ENCODE data around the gene CDC23.
"Not testable (repeated sequence)": the region's sequence is repeated elsewhere in the genome, so short reads cannot be mapped to it uniquely, and the experiment has no call there.

Gene CDC23

DNA sequence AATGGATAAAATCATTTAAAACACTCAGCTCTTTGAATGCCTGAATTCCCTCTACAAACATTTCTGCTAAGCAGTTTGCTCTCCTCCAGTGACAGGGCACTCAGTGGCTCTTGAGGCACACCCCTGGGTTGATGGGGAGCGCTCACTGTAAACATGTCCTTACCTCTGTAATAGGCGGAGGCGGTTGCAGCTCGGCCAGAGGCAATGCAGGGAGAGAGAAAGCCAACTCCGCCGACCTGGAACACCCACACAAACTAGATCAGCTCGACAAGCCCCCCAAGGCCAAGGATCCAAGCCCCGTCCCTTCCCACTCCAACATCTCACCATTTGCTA, 329 bp downstream of the CDC23 start:
- no peak for DNase-seq (ENCODE audit: low read depth in 1 of 2, low spot score in 1 of 2)

DNA sequence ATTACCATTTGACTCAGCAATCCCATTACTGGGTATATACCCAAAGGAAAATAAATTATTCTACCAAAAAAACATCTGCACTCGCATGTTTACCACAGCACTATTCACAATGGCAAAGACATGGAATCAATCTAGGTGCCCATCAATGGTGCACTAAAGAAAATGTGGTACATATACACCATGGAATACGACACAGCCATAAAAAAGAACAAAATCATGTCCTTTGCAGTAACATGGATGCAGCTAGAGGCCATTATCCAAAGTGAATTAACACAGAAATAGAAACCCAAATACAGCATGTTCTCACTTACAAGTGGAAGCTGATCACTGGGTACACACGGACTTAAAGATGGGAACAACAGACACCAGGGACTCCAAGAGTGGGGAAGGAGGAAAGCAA, 2.1 kb downstream of the CDC23 start:
- DNase-seq (ENCODE audit: low read depth in 1 of 2, low spot score in 1 of 2): no peak

DNA sequence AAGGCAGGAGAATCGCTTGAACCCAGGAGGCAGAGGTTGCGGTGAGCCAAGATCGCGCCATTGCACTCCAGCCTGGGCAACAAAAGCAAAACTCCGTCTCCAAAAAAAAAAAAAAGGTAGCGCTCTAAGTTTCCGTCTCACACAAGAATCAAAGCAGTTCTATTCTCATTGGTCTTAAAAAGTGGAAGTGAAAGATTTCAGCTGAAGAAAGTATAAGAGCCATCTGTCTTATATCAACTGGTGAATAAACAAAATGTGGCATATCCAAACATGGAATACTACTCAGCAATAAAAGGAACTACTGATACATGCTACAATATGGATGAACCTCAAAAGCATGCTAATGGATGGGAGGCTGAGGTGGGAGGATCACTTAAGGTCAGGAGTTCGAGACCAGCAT, 19.3 kb downstream of the CDC23 start:
- not testable (repeated sequence) for DNase-seq (ENCODE audit: low read depth in 1 of 2, low spot score in 1 of 2)

DNA sequence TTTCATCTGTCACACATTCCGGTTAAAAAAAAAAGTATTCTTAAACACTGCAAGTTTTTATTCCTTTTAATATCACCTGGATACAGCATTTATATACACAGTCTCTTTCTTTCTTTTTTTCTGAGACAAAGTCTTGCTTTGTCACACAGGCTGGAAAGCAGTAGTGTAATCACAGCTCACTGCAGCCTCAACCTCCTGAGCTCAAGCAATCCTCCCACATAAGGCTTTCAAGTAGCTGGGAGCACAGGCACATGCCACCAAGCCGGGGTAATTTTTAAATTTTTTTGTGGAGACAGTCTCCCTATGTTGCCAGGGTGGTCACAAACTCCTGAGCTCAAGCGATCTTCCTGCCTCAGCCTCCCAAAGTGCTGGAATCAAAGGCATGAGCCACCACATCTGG, 20.3 kb downstream of the CDC23 start:
- no peak for DNase-seq (ENCODE audit: low read depth in 1 of 2, low spot score in 1 of 2)

DNA sequence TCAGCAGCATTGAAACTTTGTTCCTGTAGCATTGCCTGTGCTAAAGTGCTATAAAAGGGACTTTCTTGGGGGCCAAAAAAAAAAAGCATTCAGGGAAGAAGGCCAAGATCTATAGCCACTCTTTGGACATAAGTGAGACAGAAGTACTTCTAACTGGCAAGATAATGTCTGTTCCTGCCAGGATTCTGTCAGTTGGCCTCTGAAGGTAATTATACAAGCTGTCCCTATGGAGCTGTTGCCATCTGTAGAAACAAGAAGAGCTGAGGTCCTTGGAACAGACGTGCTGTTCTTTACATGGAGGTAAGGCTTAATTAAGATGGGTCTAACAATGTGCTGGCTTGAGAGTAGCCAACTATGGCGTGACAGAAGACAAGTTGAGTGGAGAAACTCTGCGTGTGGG, 24.5 kb downstream of the CDC23 start:
- DNase-seq (ENCODE audit: low read depth in 1 of 2, low spot score in 1 of 2): no peak

DNA sequence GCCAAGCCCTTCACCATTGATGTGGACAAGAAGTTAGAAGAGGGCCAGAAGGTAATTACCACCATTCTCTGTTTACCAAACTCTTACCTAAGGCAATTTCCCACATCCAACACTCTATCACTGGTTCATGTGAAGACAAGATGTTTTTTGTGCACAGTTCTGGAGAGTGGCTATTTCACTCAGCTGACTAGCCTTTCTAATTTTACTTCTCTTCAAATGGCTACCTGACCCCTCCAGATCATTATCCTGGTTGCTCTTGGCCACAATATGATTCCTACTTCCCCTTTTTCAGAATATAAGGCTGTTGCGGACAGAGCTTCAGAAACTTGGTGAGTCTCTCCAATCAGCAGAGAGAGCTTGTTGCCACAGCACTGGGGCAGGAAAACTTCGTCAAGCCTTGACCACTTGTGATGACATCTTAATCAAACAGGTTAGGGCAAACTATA, 27.1 kb downstream of the CDC23 start:
- DNase-seq (ENCODE audit: low read depth in 1 of 2, low spot score in 1 of 2): no peak

DNA sequence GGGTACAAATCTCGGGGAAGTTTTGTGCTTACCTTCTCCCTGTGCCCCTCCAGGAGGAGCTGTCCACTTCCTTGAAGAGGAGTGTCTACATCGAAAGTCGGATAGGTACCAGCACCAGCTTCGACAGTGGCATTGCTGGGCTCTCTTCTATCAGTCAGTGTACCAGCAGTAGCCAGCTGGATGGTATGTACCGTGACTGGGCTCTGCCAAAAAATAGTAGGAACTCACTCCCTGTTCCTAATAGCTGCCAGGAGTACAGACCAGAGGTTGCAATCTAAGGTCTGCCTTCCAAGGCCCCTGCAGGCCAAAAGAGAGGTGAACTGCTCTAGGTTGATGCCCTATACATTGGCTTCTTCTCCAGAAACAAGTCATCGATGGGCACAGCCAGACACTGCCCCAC, 30.3 kb downstream of the CDC23 start:
- no peak for DNase-seq (ENCODE audit: low read depth in 1 of 2, low spot score in 1 of 2)

DNA sequence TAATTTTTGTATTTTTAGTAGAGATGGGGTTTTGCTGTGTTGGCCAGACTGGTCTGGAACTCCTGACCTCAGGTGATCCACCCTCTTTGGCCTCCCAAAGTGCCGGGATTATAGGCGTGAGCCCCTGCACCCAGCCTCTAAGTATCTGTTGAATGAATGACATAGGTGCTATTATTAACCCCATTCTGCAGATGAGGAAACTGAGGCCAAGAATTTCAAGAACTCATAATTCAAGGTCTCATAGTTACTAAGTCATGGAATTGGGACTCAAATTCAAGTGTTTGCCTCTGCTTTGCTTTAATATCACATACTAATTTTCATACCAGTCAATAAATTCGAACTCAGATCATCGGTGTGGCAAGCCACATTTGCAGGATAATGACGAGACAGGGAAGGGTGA, 32.3 kb downstream of the CDC23 start:
- DNase-seq (ENCODE audit: low read depth in 1 of 2, low spot score in 1 of 2): no peak

DNA sequence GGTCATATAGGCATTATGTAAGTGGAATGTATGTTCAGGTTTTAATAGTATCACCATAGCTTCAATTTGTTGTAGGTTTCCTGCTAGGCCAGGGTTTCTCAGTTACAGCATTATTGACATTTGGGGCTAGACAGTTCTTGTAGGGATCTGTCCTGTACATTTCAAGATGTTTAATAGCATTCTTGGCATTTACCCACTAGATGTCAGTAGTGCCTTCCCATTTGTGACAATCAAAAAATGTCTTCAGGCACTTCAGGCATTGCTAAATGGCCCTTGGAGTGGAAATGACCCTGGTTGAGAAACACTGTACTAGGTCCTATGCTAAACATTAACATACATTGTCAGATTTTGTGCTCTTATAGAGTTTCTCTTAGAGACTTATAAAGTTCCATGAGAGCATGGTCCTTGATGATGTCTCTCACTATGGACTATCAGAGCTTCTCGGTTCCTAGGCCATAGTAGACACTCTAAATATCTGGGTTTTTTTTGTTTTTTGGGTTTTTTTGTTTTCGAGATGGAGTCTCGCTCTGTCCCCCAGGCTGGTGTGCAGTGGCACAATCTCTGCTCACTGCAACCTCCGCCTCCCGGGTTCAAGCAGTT, 32.8 kb downstream of the CDC23 start:
- no peak for DNase-seq (ENCODE audit: low read depth in 1 of 2, low spot score in 1 of 2)

DNA sequence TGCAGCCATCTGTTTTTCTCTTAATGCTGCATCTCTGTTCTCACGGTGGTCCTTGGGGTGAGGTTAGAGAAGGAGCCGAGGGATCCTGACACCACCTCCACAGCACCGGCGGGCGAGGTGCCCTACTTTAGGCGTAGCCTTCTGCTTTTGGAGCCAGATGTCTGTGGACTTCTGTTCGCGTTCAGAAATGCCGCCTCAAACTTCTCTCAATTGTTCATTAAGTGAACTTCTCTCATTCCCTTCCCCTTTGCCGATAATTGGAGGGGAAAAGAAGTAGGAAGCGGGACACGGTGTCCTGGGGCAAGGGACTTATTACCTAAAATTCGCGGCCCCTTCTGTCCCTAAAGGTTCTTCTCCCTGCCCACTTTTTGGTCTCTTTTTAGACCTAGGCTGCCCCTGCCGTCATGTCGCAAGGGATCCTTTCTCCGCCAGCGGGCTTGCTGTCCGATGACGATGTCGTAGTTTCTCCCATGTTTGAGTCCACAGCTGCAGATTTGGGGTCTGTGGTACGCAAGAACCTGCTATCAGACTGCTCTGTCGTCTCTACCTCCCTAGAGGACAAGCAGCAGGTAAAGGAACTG, 33.8 kb downstream of the CDC23 start:
- no peak for DNase-seq (ENCODE audit: low read depth in 1 of 2, low spot score in 1 of 2)

DNA sequence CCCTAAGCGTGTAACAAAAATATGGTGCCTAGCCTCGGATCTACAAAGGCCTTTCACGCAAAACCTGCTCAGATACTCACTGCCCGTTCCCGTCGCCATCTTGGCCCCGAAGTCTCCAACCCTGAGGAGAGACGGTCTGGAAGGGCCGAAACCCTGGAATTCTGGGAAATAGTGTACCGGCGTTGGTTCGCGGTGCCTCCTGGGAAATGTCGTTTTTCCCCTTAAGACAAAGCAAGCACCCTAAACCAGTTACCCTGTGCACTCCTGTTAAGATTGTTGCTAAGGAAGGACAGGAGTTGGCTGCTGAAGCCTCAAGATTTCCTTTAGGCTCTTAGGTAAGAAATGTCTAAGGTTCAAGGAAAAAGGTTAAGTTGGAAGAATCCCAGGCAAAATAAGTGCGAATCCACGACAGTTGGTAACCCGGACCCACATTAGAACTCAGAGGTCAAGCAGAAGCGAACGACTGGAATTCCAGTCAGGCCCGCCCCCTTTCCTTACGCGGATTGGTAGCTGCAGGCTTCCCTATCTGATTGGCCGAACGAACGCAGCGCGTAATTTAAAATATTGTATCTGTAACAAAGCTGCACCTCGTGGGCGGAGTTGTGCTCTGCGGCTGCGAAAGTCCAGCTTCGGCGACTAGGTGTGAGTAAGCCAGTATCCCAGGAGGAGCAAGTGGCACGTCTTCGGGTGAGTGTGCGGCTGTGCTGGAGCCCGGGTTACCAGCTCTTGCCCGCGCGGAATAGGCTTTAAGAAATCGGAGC, 34.4 kb downstream of the CDC23 start, which contains the start of the genes BRD8 and KIF20A:
BRD8 (minus strand) TSS at position 115 of the 761 bp plus-strand sequence; CDS start at position 99, 16 bp downstream.
KIF20A (plus strand) TSS at position 597 of the 761 bp plus-strand sequence. CDS start 569 bp downstream, outside the sequence.
- peak; percentile 63 to 88 for DNase-seq (ENCODE audit: low read depth in 1 of 2, low spot score in 1 of 2)

DNA sequence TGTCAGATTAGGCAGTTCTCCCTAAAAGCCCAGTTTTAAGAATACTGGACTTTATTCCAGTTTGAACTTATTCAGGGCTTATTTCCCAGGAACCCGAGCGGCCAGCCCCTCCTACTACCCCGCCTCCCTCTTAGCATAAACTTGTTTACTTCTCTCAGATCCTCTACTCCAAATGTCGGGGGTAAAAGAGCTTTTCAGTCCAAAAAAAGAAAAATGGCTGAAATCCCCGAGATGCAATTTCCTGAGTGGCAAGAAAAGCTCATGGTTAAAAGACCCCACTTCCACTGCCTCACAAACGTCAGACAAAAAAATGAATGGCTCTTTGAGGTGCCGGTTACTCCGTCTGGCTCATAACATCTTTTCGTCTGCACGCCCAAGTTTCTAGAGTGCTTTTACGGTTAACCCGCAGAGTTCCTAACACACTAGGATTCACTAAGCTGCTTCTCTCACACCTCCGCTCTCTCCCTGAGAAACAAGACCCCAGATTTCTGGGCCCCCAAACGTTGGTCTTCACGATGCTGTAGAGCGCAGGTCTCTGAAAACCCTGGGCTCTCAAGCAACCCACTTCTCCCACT, 35.1 kb downstream of the CDC23 start:
- peak in 1 of 2 donors; percentile 3 for DNase-seq (ENCODE audit: low read depth in 1 of 2, low spot score in 1 of 2)

DNA sequence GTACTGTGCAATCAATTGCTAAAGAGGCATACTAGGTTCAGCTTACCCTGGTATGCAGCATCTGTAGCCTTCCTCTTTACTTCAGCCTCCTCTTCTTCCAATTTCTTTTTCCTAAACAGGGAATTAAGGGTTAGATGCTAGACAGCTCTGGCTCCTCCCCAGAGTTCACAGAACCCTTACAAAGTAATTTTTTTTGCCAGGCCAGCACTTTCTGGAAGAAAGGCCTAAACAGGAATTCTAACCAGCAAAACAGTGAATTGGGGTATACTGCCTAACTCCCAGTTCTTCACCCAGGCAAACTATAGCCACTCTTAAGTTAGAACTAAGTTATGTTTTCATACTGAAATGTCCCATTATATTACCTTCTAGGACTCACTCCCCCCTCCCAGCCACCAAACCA, 42.8 kb downstream of the CDC23 start:
- no peak for DNase-seq (ENCODE audit: low read depth in 1 of 2, low spot score in 1 of 2)

DNA sequence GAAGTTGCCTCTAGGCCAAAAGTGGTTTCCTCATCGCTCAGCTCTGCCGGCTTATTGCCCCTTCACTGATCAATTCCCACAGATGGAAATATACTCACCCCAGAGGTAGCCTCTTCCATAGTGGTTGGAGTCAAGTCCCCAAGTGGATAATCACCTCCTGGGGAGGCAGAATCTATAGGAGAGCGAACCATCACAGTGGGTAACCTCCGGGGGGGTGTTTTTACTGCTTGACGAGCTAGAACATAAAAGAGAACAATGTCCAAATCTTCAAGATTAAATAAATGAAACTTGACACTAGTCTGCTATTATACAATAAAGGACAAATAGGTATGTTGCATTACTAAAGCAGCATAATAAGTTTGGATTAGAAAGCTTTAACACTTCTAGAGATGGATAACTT, 44.0 kb downstream of the CDC23 start:
- no peak for DNase-seq (ENCODE audit: low read depth in 1 of 2, low spot score in 1 of 2)

DNA sequence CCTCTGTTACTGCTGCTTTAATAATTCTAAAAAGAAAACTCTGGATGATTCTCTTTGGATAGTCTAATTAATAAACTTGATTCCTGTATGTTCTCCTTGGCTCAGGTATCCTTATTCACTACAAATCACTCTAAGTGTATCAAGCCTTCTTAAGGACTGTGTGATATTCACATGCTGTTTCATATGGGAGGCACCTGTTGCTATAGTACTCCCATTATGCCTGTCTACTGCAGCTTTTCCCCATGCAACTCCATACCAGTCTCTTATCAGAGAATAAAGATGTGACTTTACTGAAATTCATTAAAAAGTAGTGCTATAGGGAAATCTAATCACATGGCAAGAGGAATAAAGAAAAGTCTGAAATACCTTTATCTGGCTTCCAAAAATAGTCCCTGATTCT, 49.4 kb downstream of the CDC23 start:
- DNase-seq (ENCODE audit: low read depth in 1 of 2, low spot score in 1 of 2): no peak

DNA sequence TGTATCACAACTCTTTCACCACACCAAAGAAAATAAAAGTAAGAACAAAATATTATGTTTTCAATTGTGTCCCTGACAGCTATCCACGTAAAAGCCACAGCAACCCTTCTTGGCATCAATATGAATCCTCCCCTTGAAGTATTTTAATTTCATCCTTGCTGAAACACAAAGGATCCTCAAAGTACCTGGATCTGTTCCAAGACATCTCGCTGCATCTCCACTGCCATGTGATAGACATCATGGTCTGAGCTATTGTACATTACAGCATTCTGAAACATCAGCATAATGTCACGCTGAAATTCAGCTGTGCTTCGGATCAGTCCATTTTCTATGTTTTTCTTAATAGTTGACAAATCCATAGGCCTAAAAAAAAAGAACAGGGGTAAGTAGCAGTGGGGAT, 52.4 kb downstream of the CDC23 start:
- DNase-seq (ENCODE audit: low read depth in 1 of 2, low spot score in 1 of 2): no peak

DNA sequence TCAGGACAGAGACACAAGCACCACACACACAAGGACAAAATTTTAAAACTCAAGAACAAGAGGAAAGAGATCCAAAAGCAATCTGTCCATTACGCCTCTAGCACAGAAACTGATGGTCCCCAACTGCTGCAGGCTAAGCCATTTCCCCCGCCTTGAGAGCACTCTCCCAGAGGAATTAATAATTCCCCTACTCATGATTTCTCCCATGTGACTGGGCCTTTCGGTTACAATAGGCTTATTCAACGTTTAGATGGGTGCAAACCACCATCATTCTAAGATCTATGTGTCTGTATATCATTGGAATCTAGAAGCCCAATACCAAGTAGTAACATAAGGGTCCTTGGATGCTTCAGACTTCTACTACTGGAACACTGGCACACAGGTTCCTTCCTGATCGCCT, 53.5 kb downstream of the CDC23 start:
- DNase-seq (ENCODE audit: low read depth in 1 of 2, low spot score in 1 of 2): no peak

DNA sequence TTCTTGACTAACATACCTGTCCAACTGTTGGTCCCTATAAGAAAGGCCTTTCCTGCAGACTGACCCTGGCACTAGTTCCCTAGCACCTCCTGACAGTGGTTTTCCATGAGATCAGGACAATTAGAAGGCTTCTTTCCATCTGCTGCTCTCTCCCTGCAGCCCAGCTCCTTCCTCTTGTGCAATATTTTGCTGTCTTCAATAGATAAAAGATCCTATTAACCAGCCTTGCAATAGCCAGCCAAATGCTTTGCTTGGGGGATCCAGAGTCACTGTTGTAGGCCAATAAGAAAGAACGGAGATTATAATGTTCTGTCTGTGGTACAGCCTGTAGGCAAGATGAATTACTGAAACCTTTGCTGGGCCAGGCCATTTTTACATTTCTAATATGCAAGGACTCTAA, 55.5 kb downstream of the CDC23 start:
- DNase-seq (ENCODE audit: low read depth in 1 of 2, low spot score in 1 of 2): no peak

DNA sequence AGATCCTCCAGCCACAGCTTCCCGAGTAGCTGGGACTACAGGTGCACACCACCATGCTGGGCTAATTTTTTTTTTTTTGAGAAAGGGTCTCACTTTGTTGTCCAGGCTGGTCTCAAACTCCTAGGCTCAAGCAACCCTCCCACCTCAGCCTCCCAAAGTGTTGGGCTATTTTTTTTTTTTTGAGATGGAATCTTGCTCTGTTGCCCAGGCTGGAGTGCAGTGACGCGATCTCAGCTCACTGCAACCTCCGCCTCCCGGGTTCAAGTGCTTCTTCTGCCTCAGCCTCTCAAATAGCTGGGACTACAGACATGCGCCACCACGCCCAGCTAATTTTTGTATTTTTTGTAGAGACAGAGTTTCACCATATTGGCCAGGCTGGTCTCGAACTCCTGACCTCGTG, 57.1 kb downstream of the CDC23 start:
- DNase-seq (ENCODE audit: low read depth in 1 of 2, low spot score in 1 of 2): not testable (repeated sequence)

DNA sequence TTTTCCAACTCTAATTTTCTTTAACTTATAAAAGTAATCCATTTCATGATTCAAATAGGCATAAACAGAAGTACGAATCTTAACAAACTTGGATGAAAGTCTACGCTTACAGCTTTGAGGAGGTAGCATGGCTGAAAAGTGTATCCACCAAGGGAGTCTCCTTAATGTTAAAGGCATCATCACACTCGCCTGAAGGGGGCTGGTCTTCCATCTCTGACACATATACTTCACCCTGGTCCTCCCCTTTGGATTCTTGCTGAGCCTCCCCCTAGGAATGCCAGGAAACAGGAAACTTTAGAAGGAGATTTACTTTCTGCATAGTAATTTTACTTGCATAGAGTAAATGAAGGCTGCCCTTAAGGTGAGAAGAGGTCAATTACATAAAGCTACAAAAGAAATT, 63.6 kb downstream of the CDC23 start:
- no peak for DNase-seq (ENCODE audit: low read depth in 1 of 2, low spot score in 1 of 2)

DNA sequence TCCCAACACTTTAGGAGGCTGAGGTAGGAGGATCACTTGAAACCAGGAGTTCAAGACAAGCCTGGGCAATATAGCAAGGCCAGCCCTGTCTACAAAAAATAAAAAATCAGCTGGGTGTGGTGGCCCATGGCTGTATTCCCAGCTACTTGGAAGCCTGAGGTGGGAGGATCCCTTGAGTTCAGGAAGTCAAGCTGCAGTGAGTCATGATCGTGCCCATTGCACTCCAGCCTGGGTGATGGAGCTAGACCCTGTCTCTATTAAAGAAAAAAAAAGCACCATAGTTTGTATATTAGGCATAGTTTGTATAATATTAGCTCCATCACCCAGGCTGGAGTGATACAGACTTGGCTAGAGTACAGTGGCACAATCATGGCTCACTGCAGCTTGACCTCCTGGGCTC, 64.3 kb downstream of the CDC23 start:
- no peak for DNase-seq (ENCODE audit: low read depth in 1 of 2, low spot score in 1 of 2)

DNA sequence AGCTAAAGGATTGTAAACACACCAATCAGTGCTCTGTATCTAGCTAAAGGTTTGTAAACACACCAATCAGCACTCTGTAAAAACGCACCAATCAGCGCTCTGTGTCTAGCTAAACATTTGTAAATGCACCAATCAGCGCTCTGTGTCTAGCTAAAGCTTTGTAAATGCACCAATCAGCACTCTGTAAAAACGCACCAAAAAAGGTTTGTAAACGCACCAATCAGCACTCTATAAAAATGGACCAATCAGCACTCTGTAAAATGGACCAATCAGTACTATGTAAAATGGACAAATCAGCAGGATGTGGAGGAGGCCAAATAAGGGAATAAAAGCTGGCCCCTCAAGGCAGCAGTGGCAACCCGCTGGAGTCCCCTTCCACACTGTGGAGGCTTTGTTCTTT, 69.5 kb downstream of the CDC23 start:
- DNase-seq (ENCODE audit: low read depth in 1 of 2, low spot score in 1 of 2): not testable (repeated sequence)
